Endothelial cell of umbilical vein (primary cell): Measurements from ENCODE around the gene TPCN2.

Experiments
- MYC ChIP-seq: IDR thresholded peaks from one replicate; pipeline ENCODE4 v1.6.1; 2011; ENCODE audit warnings: mild to moderate bottlenecking, low read depth, low read length
- POLR2A ChIP-seq: IDR thresholded peaks from 2 replicates; pipeline ENCODE4 v1.6.1; 2012; ENCODE audit warnings: low read depth, mild to moderate bottlenecking, control low read depth, low read length
- TF ChIP-seq, protein P1 (sequence below), 2 donors: IDR thresholded peaks; 1 replicate in 1 of 2; 2 replicates in 1 of 2; pipeline ENCODE4 v1.5.1; 2011; ENCODE audit warnings: low read length in 2 of 2, mild to moderate bottlenecking in 2 of 2, moderate library complexity in 2 of 2, control low read depth in 1 of 2, inconsistent platforms in 1 of 2, low read depth in 1 of 2; ENCODE audit not compliant: insufficient read depth in 1 of 2; ENCODE audit errors: extremely low read depth in 1 of 2

DNA sequence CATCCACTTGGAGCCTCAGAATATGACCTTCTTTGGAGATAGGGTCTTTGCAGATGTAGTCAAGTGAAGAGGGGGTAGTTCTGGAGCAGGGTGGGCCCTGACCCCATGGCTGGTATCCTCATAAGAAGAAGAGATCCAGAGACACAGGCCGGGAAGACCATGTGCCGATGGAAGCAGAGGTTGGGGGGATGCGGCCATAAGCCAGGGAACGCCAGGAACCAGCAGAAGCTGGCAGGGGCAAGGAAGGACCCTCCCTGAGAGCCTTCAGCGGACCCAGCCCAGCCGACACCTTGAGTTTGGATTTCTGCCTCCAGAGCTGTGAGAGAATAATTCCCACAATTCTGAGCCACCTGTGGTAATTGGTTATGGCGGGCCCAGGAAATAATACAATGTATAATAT, 80.9 kb downstream of the TPCN2 start:
- TF ChIP-seq POLR2A, result no peak
- TF ChIP-seq, protein P1, sequence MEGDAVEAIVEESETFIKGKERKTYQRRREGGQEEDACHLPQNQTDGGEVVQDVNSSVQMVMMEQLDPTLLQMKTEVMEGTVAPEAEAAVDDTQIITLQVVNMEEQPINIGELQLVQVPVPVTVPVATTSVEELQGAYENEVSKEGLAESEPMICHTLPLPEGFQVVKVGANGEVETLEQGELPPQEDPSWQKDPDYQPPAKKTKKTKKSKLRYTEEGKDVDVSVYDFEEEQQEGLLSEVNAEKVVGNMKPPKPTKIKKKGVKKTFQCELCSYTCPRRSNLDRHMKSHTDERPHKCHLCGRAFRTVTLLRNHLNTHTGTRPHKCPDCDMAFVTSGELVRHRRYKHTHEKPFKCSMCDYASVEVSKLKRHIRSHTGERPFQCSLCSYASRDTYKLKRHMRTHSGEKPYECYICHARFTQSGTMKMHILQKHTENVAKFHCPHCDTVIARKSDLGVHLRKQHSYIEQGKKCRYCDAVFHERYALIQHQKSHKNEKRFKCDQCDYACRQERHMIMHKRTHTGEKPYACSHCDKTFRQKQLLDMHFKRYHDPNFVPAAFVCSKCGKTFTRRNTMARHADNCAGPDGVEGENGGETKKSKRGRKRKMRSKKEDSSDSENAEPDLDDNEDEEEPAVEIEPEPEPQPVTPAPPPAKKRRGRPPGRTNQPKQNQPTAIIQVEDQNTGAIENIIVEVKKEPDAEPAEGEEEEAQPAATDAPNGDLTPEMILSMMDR (IDR thresholded peaks at IDR 0.05; ENCODE audit: extremely low read depth in 1 of 2, insufficient read depth in 1 of 2, low read depth in 1 of 2, low read length in 2 of 2), result no peak
- TF ChIP-seq MYC, result no peak
